GM13976 (cell line): Measurements from ENCODE around the gene TAF1D.
"Not testable (repeated sequence)": the region's sequence is repeated elsewhere in the genome, so short reads cannot be mapped to it uniquely, and the experiment has no call there.

ENCODE experiments used
- DNase-seq: peaks from one replicate; pipeline ENCODE4 v3.0.0; 2012; ENCODE audit warnings: low spot score
- in situ Hi-C: fragments of 300-500 bp; cut with MboI; formaldehyde crosslinking; loops from one replicate; pipeline ENCODE4 v1.12.0; 2022; ENCODE audit warnings: low sequenced_read_pairs, mixed read lengths, inconsistent platforms; ENCODE audit not compliant: unreplicated experiment
- TF ChIP-seq, protein P1 (sequence below): IDR thresholded peaks from 2 replicates; pipeline ENCODE4 v1.5.1; 2012; ENCODE audit warnings: borderline replicate concordance, mild to moderate bottlenecking; ENCODE audit not compliant: insufficient read depth; ENCODE audit errors: extremely low read depth, missing control alignments, control extremely low read depth

TAF1D gene

DNA sequence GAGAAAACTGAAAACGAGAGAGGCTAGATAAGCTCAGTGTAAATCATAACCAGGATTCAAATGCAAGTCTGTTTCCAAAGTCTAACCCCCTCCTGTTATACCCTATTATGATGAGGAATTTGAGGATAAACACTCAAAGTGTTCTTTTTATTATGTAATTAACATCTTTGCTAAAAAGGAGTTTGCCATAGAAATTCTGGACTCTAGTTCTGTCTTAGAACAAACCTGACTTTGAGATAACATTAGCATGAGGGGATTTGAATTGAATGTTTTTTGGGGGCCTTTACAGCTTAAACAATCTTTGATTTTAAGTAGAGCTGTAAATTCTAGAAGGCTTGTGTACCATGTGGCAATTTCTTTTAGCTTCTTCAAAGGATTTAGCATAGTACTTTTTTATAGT lies 9.7 kb upstream of the TAF1D start:
- TF ChIP-seq, protein P1, sequence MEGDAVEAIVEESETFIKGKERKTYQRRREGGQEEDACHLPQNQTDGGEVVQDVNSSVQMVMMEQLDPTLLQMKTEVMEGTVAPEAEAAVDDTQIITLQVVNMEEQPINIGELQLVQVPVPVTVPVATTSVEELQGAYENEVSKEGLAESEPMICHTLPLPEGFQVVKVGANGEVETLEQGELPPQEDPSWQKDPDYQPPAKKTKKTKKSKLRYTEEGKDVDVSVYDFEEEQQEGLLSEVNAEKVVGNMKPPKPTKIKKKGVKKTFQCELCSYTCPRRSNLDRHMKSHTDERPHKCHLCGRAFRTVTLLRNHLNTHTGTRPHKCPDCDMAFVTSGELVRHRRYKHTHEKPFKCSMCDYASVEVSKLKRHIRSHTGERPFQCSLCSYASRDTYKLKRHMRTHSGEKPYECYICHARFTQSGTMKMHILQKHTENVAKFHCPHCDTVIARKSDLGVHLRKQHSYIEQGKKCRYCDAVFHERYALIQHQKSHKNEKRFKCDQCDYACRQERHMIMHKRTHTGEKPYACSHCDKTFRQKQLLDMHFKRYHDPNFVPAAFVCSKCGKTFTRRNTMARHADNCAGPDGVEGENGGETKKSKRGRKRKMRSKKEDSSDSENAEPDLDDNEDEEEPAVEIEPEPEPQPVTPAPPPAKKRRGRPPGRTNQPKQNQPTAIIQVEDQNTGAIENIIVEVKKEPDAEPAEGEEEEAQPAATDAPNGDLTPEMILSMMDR = no peak
- in situ Hi-C loops = no loop called here

DNA sequence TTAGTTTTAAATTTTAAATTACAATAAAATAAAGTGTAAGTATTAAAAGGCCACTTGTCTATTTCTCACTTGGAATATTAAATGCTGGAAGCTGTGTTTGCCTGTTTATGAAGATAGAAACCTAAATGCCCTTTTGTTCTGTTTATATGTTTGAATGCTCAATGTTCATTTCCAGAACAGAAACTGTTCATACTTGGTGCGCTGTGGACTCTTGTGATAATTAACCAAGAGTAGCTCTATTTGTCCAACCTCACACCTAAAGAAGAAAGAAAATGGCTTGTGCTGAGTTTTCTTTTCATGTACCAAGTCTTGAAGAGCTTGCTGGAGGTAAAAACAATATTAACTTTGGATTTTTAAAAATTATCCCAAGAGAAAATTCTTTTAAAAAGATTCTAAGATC lies 5.8 kb upstream of the TAF1D start:
- TF ChIP-seq, protein P1 = no peak
- in situ Hi-C loops = no loop called here
- DNase-seq = peak; percentile 26

More for the DNA sequence above, 9.7 kb upstream of the TAF1D start:
- DNase-seq = no peak

DNA sequence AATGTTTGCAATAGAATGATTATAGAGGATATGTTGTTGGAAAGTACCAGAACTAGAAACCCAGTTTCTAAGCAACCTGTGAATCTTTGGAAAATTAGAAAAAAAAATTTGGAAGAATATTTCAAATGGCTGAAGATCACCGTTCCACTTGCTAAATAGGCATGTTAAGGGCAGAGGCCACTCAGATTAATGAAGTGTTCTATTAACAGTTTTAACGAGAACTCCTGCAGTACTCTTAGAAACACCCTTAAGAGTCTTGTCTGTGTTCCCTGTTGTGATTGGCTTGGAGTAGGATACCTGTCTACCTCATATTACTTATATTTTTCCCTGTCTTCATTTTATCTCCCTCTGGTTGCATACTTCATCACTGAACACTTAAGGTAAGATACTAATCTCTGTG lies 4.8 kb upstream of the TAF1D start:
- in situ Hi-C loops = no loop called here

DNA sequence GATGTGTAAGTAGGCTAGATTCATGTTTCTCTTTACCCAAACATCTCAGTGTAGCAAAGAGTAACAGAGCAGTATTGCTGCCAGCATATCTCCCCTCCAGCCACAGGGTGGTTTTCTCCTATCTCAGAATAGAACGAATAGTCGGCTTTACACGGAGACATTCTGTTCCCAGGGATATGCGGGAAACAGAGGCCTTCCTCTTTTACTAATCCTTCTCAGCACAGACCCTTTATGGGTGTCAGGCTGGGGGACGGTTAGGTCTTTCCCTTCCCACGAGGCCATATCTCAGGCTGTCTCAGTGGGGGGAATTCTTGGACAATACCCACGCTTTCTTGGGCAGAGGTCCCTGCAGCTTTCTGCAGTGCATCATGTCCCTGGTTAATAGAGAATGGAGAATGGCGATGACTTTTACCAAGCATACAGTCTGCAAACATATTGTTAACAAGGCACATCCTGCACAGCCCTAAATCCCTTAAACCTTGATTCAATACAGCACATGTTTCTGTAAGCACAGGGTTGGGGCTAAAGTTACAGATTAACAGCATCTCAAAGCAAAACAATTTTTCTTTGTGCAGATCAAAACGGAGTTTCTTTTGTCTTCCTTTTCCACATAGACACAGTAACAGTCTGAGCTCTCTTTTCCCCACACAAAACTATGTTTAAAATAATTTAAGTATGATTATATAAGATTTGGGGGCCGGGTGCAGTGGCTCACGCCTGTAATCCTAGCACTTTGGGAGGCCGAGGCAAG lies 3.9 kb upstream of the TAF1D start:
- in situ Hi-C loops, DNase-seq: not testable (repeated sequence)

More for the DNA sequence above, 4.8 kb upstream of the TAF1D start:
- TF ChIP-seq, protein P1 = no peak
- no peak for DNase-seq

DNA sequence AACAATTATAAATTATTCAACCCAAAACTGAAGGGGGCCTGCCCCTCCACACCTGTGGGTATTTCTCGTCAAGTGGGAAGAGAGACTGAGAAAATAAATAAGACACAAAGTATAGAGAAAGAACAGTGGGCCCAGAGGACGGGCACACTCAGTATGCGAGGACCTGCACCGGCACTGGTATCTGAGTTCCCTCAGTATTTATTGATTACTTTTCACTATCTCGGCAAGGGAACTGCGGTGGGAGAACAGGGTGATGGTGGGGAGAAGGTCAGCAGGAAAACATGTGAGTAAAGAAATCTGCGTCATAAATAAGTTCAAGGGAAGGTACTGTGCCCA lies 3.3 kb upstream of the TAF1D start:
- DNase-seq = no peak
- in situ Hi-C loops = no loop called here
- TF ChIP-seq, protein P1 = no peak

DNA sequence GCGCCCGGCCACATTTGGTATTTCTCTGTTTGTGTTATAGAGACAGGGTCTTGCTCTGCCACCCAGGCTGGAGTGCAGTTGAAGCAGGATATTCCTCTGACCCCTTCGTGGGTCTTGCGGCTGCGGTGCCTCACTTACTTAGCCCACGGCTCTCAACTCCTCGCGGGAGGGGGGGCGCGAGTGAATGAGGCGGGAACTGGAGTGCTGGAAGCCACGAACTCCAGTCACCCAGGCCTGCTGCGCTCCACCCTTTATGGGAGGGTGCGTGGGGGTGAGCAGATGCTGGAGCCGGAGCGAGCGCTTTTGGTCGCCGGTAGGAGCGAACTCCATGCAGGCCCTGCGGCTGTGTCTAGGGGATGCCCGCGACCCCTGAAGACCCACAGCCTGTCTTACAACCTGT lies 2.0 kb upstream of the TAF1D start:
- DNase-seq = no peak
- in situ Hi-C loops = no loop called here
- TF ChIP-seq, protein P1 = no peak

DNA sequence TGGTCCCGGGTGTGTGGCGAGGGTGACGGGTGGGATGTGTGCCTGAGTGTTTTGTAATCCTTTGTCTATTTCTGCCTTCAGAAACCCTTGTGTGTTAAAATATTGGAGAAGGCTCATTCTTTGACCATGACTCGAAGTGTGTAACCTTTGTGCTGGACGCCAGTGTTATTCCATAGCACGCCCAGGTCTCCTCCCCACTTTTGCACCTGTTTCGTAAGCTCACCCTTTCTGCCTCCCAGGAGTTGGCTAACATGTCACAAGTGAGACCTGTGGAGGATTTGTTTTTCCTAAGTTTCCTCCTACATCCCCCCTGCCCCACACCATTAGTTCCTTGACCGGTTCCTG lies 559 bp upstream of the TAF1D start:
- TF ChIP-seq, protein P1 = no peak
- DNase-seq = no peak
- in situ Hi-C loops = no loop called here
